ENCODE data around the gene EDN3.

Gene EDN3, protein sequence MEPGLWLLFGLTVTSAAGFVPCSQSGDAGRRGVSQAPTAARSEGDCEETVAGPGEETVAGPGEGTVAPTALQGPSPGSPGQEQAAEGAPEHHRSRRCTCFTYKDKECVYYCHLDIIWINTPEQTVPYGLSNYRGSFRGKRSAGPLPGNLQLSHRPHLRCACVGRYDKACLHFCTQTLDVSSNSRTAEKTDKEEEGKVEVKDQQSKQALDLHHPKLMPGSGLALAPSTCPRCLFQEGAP

DNA sequence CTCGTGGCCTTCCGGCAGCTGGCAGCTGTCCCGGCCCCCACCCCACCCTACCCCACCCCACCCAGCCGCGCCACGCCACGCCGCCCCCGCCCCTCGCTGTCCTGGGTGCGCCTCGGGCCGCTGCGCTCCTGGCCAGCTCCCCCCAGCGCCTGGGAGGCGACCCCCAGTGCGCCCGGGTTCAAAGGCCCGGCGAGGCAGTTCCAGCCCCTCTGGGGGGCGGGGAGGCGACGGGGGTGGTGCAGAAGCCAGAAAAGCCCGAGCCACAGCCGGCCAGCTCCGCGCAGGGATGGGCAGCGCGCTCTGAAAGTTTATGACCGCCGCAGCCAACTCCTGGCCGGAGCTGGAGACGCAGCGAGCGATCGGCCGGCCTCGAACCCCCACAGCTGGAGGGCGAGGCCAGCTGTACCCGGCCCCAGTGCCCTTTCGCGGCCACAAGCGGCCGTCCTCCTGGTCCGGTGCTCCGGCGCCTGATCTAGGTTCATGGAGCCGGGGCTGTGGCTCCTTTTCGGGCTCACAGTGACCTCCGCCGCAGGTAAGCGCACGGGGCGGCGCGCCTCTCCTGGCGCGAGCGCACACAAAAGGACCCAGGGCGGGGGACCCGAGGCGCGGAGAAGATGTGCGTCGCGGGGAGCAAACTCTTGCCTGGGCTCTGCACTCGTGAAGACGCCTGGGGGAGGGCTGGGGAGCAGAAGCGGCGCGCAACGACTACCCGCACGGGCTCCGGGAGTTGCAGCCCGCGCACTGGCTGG lies at the start of gene EDN3:
TSS of gene EDN3 (plus strand) at position 279 of the 749 bp plus-strand sequence. CDS start at position 481, 202 bp downstream.
- no peak for DNase-seq

DNA sequence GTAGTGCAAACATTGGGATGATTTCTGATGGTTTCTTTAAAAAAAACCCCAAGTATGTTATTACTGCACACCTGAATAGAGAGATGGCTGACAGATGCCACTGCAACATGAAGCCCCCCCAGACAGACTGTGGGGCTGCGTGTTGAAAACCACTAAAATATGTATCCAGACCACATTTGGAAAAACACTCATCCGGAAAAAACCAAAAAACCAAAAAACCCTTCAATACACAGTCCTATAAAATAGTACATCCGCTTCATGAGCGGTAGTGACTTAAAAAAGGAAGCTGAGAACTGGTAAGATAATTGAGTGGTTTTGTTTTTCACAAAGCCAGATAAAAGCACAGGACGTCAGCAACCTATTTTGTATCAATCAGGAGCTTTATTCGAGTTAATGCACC lies 47.1 kb upstream of the EDN3 start:
- no peak for DNase-seq

DNA sequence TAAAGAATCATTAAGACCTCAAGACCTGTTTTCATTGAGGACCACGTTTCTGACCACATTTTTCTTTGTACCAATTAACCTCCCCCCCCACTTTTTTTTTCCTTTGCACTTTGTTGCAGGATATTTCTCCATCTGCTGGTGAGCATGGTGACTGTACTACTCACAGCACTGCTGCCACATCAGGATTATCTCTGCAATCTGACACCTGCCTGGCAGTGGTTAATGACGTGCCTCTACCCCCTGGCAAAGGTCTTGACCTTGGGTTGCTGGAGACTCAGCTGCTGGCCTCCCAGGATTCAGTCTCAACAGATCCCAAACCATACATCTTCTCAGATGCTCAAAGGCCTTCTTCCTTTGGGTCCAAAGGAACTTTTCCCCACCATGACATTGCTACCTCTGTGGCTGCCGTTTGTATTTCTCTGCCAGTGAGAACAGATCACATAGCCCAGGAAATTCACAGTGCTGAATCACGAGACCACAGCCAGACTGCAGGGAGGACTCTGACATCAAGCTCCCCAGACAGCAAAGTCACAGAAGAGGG lies 46.6 kb upstream of the EDN3 start:
- peak; percentile 4 for DNase-seq

DNA sequence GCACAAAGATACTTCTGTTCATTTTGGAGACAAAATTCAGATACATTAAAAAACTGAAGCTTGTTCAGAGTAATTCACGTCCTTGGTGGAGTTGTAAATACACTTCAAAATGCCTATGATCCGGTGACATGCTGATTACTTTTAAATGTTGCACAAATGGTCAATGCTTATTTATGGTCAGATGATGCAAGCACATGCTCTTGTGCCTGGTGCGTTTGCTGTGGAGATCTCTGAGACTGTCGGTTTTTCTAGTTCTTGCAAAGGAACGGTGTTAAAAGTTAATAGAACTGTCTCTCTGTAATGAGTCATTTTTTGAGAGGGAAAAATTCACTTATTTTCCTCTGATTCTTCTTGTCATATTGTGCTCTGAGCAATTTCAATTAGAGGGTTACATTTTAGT lies 45.2 kb upstream of the EDN3 start:
- DNase-seq = no peak

DNA sequence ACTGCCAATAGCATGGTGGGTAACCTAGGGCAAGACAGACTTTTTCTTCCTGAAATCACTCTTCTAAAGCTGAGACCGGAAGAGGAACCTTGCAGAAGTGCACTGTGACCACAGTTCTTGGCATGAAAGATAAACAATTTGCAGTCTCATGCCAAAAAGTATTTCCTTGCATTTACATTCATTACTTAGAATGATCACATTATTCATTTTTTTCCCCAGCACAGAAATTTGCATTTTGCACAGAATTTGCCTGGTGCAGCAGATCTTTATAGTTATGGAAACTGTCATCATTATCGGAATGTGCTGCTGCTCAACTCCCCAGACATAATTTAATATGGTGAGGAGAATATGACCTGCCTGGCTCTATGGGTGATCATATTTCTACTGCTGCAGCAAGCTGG lies 42.2 kb upstream of the EDN3 start:
- DNase-seq = no peak

DNA sequence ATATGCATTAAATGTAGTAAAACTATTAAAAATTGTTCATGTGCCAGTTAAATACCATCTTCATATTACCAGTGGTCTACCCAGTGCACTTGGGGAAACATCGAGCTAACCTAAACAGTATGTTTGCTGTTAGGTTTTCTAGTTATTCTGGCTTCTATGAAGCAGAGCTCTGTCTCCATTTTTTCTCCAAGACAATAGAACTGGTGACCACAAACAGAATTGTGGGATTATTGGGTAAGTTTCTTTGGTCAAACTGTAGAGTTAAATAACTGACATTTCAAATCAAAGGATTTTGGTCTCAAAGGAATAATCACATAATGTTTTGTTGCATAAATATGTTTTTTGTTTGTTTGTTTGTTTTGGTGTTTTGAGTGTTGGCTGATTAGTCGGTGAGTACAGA lies 40.5 kb upstream of the EDN3 start:
- DNase-seq = no peak

DNA sequence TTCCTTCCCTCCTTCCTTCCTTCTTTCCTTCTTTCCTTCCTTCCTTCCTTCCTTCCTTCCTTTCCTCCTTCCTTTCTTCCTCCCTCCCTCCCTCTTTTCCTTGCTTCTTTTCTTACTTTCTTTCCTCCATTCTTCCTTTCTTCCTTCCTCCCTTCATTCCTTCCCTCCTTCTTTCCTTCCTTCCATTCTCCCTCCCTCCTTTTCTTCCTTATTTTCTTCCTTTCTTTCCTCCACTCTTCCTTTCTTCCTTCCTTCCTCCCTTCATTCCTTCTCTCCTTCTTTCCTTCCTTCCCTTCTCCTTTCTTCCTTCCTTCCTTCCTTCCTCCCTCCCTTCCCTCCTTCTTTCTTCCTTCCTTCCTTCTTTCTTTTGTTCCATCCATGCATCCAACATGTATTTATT lies 35.1 kb upstream of the EDN3 start:
- DNase-seq = no peak

DNA sequence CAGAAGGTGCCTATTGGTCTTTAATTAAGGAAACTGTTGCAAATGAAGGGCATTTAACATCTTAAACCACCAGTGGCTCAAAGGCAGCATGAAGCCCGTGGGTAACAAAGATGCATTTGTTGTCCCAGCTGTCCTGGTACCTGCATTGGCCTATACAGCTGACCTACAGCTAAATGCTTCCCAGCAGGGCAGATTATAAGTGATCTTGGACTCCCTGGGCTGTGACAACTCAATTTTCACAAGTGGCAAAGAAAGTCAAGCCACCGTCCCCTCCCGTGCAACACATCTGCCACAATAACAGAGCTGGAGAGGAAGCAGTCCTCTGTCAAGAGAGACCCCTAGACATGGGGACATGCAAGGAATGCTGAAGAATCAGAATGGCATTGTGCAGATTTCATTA lies 31.5 kb upstream of the EDN3 start:
- no peak for DNase-seq

DNA sequence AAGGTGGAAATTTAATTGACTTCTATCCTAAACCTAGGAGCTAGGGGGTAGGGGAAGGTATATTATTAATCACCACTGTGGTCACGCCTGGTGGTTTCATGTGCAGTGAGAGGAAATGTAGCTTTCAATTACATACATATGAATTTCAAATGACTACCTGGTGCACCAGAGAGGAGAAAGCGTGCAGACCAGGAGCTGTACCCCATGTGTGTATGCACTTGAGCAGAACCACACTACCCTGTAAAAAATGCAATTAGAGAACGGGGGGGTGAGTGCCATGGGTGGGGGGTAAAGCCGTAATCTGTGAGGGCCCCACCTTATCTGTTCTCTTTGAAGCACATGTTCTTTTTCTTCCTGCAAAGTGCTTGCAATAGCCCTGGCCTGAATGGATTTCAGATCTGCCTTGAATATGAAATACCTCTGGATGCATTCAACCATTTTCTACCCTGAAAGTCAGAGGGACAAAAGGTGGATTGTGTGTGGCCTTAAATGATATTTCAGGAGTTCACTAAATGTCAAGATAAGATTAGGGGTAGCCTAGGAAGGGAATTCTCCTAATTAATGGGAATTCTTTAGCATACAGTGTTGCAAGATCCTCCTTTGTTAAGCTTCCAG lies 30.9 kb upstream of the EDN3 start:
- DNase-seq = no peak

DNA sequence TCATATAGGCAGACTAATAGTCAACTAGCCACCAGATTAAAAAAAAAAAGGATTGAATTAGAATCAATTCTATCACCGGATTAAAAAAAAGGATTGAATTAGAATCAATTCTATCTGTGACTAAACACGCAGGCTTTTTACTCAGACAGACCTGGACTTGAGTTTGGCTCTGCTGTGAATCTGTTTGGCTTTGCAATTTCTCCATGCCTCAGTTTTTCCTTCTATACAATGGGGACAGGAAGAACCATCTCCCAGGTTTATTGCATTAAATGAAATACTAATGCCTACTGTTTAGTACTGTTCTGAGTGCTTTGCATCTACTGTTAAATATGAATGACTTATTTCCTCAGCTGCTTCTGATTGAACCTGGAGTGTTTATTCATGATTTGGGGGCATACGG lies 30.0 kb upstream of the EDN3 start:
- DNase-seq = no peak

DNA sequence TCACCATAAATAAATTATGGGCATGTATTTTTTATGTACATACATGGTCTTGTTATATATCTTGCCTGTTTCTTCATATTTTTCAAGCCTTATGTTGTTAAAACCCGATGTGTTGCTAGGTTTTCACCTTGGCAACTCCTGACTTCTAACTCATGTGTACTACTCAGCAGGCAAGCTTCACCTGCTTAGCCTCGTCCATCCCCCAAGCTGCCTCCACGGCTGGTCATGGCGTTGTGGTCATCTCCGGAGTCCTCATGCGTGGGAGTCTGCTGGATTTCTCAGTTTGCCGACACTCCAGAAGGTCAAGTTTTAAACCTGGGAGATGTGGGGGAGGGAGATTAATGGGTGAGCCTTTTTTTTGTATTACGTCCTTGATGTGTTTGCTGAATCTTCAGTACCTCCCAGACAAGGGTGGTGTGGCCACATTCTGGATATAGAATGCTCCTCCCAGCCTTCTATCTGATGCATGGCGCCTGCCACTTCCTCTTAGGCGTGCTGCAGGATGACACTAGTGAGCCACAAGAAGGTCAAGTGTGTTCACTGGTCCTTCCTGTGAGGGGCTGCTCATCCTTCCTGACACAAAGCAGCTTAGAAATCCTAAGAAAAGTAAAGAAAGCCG lies 26.6 kb upstream of the EDN3 start:
- no peak for DNase-seq

DNA sequence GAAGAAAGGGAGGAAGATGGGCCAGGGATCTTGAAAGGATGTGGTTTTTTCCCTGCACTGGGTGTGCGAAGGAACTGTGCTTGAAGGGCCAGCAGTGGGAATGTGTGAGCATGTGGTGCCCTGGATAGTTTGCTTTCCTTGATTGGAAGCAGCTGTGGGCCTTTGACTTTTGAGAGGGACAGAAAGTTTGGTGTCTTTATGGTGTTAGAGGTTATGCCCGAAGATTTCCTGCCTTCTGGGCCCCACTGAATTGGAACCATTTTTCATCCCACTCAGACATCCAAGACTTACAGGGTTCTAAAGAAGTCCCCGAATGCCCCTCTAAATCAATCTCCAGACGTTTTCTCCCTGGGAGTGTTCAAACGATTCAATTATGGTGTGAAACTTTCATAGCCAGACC lies 23.5 kb upstream of the EDN3 start:
- DNase-seq = no peak

DNA sequence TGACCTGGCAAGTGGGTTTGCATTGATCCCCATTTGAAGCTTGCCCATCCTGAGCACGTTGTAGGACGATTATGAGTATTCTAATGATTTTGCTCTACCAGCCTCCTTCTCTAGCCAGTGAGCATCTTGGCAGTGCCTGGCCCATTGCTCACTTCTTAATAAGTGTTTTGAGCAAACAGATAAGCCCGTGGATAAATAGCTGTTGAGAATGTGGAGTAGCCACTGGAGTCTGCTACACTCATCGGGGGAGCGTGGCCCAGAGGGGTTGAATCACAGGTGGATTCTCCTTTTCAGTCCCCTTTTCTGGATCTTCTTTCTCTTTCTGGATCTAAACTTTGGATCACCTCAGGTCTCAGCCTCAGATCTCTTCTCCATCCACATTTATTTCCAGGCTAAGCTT lies 15.9 kb upstream of the EDN3 start:
- DNase-seq = no peak

DNA sequence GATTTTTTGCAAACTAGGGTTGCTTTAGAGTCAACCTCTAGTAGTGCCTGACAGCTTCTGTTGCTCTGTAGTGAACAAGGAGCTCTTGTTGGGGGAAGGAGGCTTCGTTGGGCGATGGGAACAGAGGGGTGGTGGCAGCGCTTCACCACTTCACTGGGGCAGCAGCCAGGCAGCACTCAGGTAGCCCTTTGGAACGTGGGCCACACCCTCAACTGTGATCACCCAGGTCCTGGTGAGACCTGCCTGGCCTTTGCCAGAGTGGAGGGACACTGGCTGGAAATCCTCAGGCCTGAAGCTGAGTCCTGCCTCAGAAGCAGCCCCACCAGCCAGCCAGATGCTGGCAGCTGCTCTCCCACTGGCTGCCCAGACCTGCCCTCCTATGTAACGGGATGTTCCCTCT lies 10.4 kb upstream of the EDN3 start:
- no peak for DNase-seq

DNA sequence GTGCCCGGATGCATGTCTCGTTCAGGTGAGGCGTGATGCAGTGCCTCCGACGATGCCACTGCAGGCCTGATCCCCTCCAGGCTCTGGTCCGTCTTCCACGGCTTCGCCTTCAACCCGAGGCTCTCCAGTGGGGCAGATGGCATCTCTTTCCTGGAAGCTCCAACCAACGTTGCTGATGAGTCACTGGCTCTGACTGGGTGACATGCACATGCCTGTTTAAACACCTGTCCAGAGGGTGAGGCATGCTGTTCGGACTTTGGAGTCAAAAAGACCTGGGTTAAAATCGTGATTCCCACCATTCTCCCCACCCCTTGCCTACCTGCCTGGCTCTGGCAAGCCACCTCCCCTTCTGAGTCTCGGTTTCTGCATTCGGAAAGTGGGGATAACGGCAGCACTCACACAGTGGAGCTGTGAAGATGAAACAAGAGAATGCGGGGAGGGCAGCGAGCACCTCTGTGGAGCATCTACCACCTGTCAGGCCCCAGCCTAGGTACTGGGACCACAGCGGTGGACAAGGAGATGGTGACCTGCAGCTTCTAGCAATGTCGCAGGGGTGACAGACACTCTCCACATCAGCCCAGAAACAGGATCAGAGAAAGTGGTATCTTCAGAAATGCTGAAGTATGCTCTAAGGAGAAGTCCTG lies 8.5 kb upstream of the EDN3 start:
- peak; percentile 5 for DNase-seq

DNA sequence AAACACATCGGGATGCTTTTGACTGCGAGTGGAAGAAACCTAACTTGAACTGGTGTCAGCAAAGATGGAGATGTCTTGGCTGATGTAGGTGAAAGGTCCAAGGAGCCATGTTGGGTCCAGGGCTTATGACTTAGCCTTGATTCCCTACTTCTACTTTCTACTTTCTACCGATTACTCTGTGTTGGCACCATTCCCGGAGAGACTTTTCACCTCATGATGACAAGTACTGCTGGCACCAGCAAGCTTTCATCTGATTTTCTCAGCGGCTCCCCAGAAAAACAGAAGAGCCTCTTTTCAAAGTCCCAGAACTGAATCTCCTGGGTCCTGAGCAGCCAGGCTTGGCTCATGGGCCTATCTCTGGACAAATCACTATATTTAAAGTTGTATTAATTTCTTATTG lies 4.9 kb upstream of the EDN3 start:
- no peak for DNase-seq

DNA sequence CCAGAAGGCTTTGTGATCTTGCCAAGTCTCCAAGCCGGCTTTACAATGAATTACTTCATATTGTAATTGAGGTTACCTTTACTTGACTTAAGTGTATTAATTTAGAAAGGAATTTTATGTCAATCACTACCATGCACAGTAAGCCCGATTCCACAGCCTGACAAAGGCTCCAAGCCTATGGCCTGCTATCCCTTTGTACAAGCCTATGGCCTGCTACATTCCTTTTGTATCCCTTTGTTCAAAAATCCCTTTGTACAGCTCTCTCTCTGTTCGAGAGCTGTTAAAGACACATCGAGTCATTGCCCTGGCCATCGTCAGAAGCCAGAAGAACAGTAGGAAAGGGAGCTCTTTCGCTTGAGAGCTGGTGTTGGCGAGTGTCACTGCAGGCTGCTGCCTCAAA lies 2.7 kb upstream of the EDN3 start:
- DNase-seq = no peak

DNA sequence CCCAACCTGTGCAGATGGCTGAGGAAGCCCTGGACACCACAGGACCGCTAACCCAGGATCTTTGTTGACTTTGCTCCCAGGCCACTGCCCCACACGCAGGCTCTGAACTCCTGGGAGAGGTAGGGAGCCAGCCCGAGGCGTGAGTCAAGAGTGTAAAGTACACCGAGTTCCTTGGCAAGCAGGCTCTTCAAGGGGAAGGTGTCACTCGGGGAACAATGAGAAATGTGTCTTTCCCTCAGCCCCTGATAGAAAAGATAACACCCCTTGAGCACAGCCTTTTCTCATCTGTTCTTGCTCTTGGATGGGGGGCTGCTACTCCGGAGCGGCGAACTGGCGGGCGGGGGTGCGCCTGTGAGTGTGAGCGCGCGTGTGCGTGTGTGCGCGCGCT lies 472 bp upstream of the EDN3 start:
- no peak for DNase-seq

DNA sequence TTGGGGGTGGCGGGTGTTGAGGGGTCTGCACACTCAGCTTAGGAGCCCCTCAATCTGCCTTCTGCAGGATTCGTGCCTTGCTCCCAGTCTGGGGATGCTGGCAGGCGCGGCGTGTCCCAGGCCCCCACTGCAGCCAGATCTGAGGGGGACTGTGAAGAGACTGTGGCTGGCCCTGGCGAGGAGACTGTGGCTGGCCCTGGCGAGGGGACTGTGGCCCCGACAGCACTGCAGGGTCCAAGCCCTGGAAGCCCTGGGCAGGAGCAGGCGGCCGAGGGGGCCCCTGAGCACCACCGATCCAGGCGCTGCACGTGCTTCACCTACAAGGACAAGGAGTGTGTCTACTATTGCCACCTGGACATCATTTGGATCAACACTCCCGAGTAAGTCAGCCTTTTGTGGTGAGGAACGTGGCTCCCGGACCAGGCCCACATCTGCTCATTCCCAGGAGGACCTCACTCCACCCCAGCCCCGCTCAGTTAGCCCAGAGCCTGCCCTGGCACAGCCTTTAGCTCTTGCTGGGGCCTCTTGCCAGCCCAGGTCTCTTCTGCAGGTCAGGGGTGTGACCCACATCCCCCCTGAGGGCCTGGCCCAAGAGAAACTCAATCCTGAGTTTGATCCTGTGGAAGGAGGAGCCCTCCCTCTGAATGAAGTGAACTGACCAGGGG lies 1.1 kb downstream of the EDN3 start:
- DNase-seq = no peak

DNA sequence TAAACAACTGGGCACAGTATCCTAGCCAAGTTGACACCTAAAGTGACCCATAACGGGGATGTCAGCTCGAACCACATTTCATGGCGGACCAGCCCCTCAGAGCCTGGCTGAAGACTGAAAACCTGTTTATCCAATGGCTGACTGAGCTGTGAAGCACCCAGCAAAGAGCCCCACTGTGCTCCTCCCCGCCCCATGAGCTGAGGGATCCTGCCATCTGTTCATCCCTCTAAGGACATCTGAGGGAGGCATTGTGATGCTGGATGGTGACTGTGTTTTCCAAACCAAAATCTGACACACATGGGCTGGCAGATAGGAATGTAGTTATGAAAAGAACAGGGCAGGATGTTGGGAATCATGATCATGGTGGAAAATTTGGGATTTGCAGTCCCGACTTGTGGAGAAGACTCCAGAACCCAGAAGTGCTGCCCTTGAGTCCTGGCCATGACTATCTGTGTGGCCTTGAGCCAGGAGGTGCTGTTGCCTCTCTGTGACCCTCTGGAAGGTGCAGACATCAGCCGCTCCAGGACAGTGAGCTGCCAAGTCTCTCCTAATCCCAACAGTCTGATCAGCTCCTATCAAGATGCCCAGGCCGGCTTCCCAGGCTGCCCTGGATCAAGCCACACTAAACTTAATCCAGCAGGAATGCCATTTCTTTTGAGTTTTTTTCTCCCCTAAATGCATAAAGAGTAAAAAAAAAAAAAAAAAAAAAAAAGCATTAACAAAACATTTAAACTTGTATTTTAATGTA lies 5.7 kb downstream of the EDN3 start:
- no peak for DNase-seq

DNA sequence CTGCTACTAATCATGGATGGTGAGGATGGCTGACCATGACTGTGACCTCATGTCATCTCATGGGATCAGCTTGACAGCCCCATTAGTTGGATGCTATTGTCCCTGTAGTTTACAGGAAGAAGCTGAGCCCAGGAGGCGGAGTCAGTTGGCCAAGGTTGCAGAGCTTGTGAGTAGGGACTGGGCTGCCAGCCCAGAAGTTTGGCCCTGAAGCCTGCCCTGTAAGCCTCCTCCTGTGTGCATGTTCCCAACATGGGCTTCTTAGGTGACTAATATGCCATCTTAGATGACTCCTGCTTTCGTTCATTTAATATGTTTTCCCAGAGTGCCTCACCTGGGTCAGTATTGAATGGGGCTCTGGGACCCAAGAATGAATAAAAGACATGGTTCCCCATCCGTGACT lies 6.9 kb downstream of the EDN3 start:
- no peak for DNase-seq

All from SHP77 treated with DMSO at 0.1 percent for 48 hours (cell line).